Measurements from ENCODE around the gene PRR9. TPM values are rescaled to one million over a fixed set of nuclear protein-coding genes. Genes with fewer than 3 reads are reported as not detected.
"Not testable (repeated sequence)": the region's sequence is repeated elsewhere in the genome, so short reads cannot be mapped to it uniquely, and the experiment has no call there.

Gene PRR9
- total RNA-seq, 1 donor from 2014 or later = not detected

DNA sequence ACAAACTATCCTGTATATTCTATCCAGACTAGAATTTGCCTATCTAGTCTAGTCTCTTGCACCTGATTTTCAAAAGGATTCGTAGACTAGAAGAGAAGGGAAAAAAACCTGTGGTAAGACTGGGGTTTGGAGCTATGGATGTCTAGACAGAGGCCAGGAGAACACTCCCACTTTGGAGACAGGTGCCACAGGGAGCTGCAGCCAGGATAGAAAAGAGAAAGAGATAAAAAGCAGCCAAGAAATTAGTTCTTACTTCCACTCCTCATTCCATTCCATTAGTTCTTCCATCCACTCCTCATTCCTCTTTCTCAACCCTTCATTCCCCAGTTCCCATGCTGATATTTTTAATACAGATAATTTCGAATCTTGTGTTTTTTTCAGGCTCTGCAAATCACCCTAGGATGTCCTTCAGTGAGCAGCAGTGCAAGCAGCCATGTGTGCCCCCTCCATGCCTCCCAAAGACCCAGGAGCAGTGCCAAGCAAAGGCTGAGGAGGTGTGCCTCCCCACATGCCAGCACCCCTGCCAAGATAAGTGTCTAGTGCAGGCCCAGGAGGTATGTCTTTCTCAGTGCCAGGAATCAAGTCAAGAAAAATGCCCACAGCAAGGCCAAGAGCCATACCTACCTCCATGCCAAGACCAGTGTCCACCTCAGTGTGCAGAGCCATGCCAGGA, 496 bp downstream of the PRR9 start:
- H3K4me1 Mint-ChIP-seq = no peaks in the 10 kb centered on the region
- intact Hi-C loops (cut with micrococcal nuclease) = no loop called here
- DNase-seq (no peak), ATAC-seq (ENCODE audit: low read depth) (no peak)
- ChIA-PET CTCF (no interaction called here), POLR2A (no interaction called here)
- H3K9me3 Mint-ChIP-seq = no peaks in the 10 kb centered on the region
- H3K27me3 Mint-ChIP-seq = peaks cover 29% of the 10 kb centered on the region
- no peaks in the 10 kb centered on the region for H3K36me3 Mint-ChIP-seq (ENCODE audit: low read depth)
- H3K27ac Mint-ChIP-seq = no peak overlapping the region
- H3K4me3 Mint-ChIP-seq = no peak overlapping the region
- no peak for TF ChIP-seq CTCF (IDR thresholded peaks at IDR 0.05)

- Mint-ChIP-seq H3K9me3 (no peaks in the 10 kb centered on the region), H3K27me3 (peaks cover 25% of the 10 kb centered on the region), H3K4me1 (no peaks in the 10 kb centered on the region), H3K36me3 (ENCODE audit: low read depth) (no peaks in the 10 kb centered on the region), H3K4me3 (no peak overlapping the region), H3K27ac (no peak overlapping the region)
- CTCF ChIA-PET = interaction anchor here (0.6 to 1.5 kb wide), 6 partner anchors 8 to 352 kb away, joined by 3 to 4 read pairs (median 4); no protein-coding TSS in a partner anchor
- intact Hi-C loops (cut with micrococcal nuclease) = loop anchor here (5.0 kb wide), 1 partner anchor 568 kb away; no protein-coding TSS in a partner anchor
- POLR2A ChIA-PET = no interaction called here
- no peak for TF ChIP-seq CTCF (IDR thresholded peaks at IDR 0.05)
- ATAC-seq (ENCODE audit: low read depth) (no peak), DNase-seq (no peak)
Measured at GRCh38 chr1:153220606-153221303, 3.4 kb downstream of the PRR9 start.

- not testable (repeated sequence) for H3K4me3 Mint-ChIP-seq
Measured at GRCh38 chr1:153223040-153223891, 5.9 kb downstream of the PRR9 start.

GRCh38 chr1:153227810-153228209, 10.4 kb downstream of the PRR9 start:
- intact Hi-C loops (cut with micrococcal nuclease) = loop anchor here (1.0 kb wide), 1 partner anchor 50 kb away; no protein-coding TSS in a partner anchor
- peaks cover 15% of the 10 kb centered on the region for H3K27me3 Mint-ChIP-seq
- H3K4me3 Mint-ChIP-seq = no peak overlapping the region
- DNase-seq (no peak), ATAC-seq (ENCODE audit: low read depth) (no peak)
- no peak overlapping the region for H3K27ac Mint-ChIP-seq
- H3K36me3 Mint-ChIP-seq (ENCODE audit: low read depth) = no peaks in the 10 kb centered on the region
- CTCF ChIA-PET = interaction anchor here (1.1 to 1.8 kb wide), 4 partner anchors 8 to 53 kb away, joined by 4 read pairs; no protein-coding TSS in a partner anchor
- no peaks in the 10 kb centered on the region for H3K4me1 Mint-ChIP-seq
- POLR2A ChIA-PET = no interaction called here
- H3K9me3 Mint-ChIP-seq = no peaks in the 10 kb centered on the region
- TF ChIP-seq CTCF (IDR thresholded peaks at IDR 0.05) = no peak

More at GRCh38 chr1:153223040-153223891, 5.9 kb downstream of the PRR9 start:
- H3K27me3 Mint-ChIP-seq = peaks cover 17% of the 10 kb centered on the region
- H3K36me3 Mint-ChIP-seq (ENCODE audit: low read depth); H3K9me3 Mint-ChIP-seq; H3K4me1 Mint-ChIP-seq; CTCF ChIA-PET; ATAC-seq (ENCODE audit: low read depth); H3K27ac Mint-ChIP-seq; POLR2A ChIA-PET: not testable (repeated sequence)
- TF ChIP-seq CTCF (IDR thresholded peaks at IDR 0.05) = peak; percentile 27
- DNase-seq = peak; percentile 37
- intact Hi-C loops (cut with micrococcal nuclease) = loop anchor here (1.0 to 5.0 kb wide), 2 partner anchors 354 to 571 kb away; no protein-coding TSS in a partner anchor

Measured in activated B cell treated with CpG ODN at 0.5 μM for 24 hours (primary cell).